ENCODE results near the gene ERC1.
A peak's percentile ranks its signal among the peaks of the same experiment; 100 is the strongest.

The ERC1 gene

DNA sequence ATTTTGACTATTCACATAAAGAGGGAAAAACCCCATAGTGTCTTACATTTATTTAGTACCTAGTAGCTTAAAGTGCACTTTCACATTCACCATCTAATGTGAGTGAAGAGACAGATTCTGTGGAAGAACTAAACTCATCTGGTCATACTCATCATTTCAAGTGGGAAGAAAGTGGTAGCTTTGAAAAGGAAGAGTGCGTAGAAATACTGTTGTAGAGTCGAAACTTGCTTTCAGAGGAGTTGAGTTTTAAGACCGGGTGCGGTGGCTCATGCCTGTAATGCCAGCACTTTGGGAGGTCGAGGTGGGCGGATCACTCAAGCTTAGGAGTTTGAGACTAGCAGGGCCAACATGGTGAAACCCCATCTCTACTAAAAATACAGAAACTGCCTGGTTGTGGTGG is 222.2 kb downstream of the ERC1 start:
- H3K9me3 ChIP-seq (ENCODE audit: control insufficient read depth, low read length) = no peaks in the 10 kb centered on the region
- H3K36me3 ChIP-seq (ENCODE audit: control insufficient read depth, insufficient read depth, low read length) = no peaks in the 10 kb centered on the region
- H3K4me1 ChIP-seq (ENCODE audit: control insufficient read depth, insufficient read depth, low read length) = peaks cover 25% of the 10 kb centered on the region
- H3K27me3 ChIP-seq (ENCODE audit: control insufficient read depth, insufficient read depth, low read length) = no peaks in the 10 kb centered on the region
- H3K4me3 ChIP-seq (ENCODE audit: low read length) = no peak overlapping the region
- no peak overlapping the region for H3K9ac ChIP-seq (ENCODE audit: low read length)

DNA sequence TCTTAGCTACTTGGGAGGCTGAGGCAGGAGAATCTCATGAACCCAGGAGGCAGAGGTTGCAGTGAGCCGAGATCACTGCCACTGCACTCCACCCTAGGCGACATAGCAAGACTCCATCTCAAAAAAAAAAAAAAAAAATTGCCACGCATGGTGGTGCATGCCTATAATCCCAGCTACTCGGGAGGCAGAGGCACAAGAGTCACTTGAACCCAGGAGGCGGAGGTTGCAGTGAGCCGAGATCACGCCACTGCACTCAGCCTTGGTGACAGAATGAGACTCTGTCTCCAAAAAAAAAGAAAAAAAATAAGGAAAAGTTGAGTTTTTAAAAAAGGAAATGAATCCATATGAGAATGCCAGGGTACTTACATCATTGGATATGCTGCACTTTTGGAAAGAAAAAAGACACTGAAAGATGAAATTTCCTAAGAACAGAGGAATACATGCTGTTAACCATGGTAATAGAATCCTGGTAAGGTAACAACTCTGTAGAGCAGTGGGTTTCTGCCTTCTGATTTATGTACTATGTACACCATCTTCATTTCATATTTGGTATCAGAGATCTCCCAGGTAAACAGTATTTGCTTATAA is 222.7 kb downstream of the ERC1 start:
- H3K36me3 ChIP-seq (ENCODE audit: control insufficient read depth, insufficient read depth, low read length) = no peaks in the 10 kb centered on the region
- H3K9me3 ChIP-seq (ENCODE audit: control insufficient read depth, low read length) = no peaks in the 10 kb centered on the region
- no peak overlapping the region for H3K4me3 ChIP-seq (ENCODE audit: low read length)
- H3K9ac ChIP-seq (ENCODE audit: low read length) = no peak overlapping the region
- H3K27me3 ChIP-seq (ENCODE audit: control insufficient read depth, insufficient read depth, low read length) = no peaks in the 10 kb centered on the region
- peaks cover 26% of the 10 kb centered on the region for H3K4me1 ChIP-seq (ENCODE audit: control insufficient read depth, insufficient read depth, low read length)

GRCh38 chr12:1216560-1216959 is 225.5 kb downstream of the ERC1 start:
- H3K9ac ChIP-seq (ENCODE audit: low read length) = no peak overlapping the region
- no peak overlapping the region for H3K4me3 ChIP-seq (ENCODE audit: low read length)
- peaks cover 51% of the 10 kb centered on the region for H3K4me1 ChIP-seq (ENCODE audit: control insufficient read depth, insufficient read depth, low read length)
- H3K36me3 ChIP-seq (ENCODE audit: control insufficient read depth, insufficient read depth, low read length) = no peaks in the 10 kb centered on the region
- no peaks in the 10 kb centered on the region for H3K9me3 ChIP-seq (ENCODE audit: control insufficient read depth, low read length)
- no peaks in the 10 kb centered on the region for H3K27me3 ChIP-seq (ENCODE audit: control insufficient read depth, insufficient read depth, low read length)

DNA sequence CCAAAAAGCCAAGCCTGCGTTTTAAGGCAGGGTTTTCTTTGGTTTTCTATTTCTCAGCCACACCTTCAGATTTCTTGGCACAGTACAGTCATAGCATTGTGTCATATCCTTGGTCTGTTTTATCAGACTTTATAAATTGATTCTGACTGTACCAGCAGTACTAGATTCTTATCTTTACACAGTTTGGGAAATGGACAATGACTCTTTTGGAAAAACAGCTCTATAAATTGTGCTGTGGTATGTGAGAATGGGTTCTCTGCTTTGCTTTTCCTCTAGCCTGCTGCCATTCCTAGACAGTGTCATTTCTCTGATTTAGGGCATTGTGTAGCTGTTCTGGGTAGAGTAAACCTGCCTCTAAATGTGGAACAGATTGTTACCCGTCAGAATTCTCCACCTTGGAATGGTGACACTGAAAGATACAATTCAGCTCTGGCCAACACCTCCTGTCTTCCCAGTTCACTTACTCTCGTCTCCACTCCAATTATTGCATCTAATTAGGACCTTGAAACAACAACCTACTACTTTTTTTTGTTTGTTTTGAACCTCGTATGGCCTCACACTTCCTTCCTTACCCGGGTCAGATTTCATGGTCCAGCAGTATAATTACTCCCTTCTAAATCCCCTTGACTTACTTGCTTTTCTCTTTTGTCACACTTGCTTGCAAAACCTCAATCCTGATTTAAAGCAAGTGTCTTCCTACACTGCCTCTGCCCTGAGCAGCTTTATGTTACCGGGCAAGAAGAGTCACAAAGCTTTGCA is 226.3 kb downstream of the ERC1 start:
- H3K9me3 ChIP-seq (ENCODE audit: control insufficient read depth, low read length) = no peaks in the 10 kb centered on the region
- H3K36me3 ChIP-seq (ENCODE audit: control insufficient read depth, insufficient read depth, low read length) = no peaks in the 10 kb centered on the region
- no peak overlapping the region for H3K4me3 ChIP-seq (ENCODE audit: low read length)
- H3K27me3 ChIP-seq (ENCODE audit: control insufficient read depth, insufficient read depth, low read length) = no peaks in the 10 kb centered on the region
- H3K4me1 ChIP-seq (ENCODE audit: control insufficient read depth, insufficient read depth, low read length) = peaks cover 46% of the 10 kb centered on the region
- peak overlapping the region; percentile 22 for H3K9ac ChIP-seq (ENCODE audit: low read length)

DNA sequence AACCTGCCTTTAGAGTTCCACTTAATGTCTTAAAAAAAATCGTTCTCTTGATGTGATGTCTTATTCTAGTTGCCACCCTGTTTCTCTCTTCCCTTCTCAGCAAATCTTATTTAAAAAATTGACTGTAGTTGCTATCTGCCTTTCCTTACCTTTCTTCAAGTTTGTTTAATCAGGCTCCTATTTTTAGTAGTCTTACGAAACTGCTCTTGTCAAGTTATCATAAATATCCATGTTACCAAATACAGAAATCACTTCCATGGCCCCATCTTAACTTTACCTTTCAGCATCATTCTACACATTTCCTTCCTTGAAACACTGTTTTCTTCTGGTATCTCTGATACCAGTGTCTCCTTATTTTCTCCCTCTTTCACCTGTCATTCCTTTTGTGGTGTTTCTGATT is 227.3 kb downstream of the ERC1 start:
- Histone ChIP-seq H3K4me1 (ENCODE audit: control insufficient read depth, insufficient read depth, low read length) (peaks cover 41% of the 10 kb centered on the region), H3K9ac (ENCODE audit: low read length) (no peak overlapping the region), H3K36me3 (ENCODE audit: control insufficient read depth, insufficient read depth, low read length) (no peaks in the 10 kb centered on the region), H3K9me3 (ENCODE audit: control insufficient read depth, low read length) (no peaks in the 10 kb centered on the region), H3K4me3 (ENCODE audit: low read length) (no peak overlapping the region), H3K27me3 (ENCODE audit: control insufficient read depth, insufficient read depth, low read length) (no peaks in the 10 kb centered on the region)

GRCh38 chr12:1220127-1221092 is 229.4 kb downstream of the ERC1 start:
- Histone ChIP-seq H3K9me3 (ENCODE audit: control insufficient read depth, low read length) (no peaks in the 10 kb centered on the region), H3K36me3 (ENCODE audit: control insufficient read depth, insufficient read depth, low read length) (no peaks in the 10 kb centered on the region), H3K27me3 (ENCODE audit: control insufficient read depth, insufficient read depth, low read length) (no peaks in the 10 kb centered on the region), H3K4me3 (ENCODE audit: low read length) (no peak overlapping the region), H3K4me1 (ENCODE audit: control insufficient read depth, insufficient read depth, low read length) (peaks cover 41% of the 10 kb centered on the region), H3K9ac (ENCODE audit: low read length) (no peak overlapping the region)

DNA sequence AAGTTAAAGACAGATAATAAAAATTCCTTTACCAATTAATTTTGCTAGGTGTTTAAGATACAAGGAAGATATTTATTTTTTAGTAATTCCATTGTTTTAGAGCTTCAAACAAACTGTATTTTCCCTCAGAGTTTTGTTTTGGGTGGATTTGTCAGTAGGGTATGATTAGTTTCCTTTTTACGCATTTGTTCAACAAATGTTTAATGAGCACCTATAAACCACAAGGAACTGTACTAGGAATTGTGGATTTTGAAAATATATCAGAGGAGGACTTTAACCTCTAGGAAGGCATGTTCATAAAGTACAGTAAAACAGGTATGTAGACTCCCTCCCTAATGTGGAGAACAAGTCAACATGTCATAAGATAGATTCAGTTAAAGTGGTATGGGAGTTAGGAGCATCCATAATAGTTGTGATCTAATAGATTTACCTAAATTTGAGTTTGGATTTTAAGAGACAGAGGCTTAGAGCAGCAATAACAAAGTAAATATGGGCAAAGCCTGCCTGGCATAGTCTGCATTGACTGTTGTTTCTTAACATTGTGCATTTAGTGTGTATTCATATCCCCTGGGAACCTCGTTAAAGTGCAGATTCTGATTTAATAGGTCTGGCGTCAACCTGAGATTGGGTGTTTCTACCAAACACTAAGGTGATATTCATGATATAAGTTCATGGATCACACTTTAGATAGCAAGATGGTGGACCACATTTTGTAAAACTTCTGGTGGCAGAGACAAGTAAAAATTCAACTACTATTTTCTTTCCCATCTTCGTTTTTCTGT is 232.0 kb downstream of the ERC1 start:
- Histone ChIP-seq H3K4me1 (ENCODE audit: control insufficient read depth, insufficient read depth, low read length) (peaks cover 31% of the 10 kb centered on the region), H3K4me3 (ENCODE audit: low read length) (no peak overlapping the region), H3K9ac (ENCODE audit: low read length) (no peak overlapping the region), H3K9me3 (ENCODE audit: control insufficient read depth, low read length) (no peaks in the 10 kb centered on the region), H3K36me3 (ENCODE audit: control insufficient read depth, insufficient read depth, low read length) (no peaks in the 10 kb centered on the region), H3K27me3 (ENCODE audit: control insufficient read depth, insufficient read depth, low read length) (no peaks in the 10 kb centered on the region)

- H3K36me3 ChIP-seq (ENCODE audit: control insufficient read depth, insufficient read depth, low read length) = no peaks in the 10 kb centered on the region
- H3K9ac ChIP-seq (ENCODE audit: low read length) = no peak overlapping the region
- no peaks in the 10 kb centered on the region for H3K27me3 ChIP-seq (ENCODE audit: control insufficient read depth, insufficient read depth, low read length)
- H3K9me3 ChIP-seq (ENCODE audit: control insufficient read depth, low read length) = no peaks in the 10 kb centered on the region
- peaks cover 4% of the 10 kb centered on the region for H3K4me1 ChIP-seq (ENCODE audit: control insufficient read depth, insufficient read depth, low read length)
- H3K4me3 ChIP-seq (ENCODE audit: low read length) = no peak overlapping the region
Measured at GRCh38 chr12:1226951-1227350, 235.9 kb downstream of the ERC1 start.

DNA sequence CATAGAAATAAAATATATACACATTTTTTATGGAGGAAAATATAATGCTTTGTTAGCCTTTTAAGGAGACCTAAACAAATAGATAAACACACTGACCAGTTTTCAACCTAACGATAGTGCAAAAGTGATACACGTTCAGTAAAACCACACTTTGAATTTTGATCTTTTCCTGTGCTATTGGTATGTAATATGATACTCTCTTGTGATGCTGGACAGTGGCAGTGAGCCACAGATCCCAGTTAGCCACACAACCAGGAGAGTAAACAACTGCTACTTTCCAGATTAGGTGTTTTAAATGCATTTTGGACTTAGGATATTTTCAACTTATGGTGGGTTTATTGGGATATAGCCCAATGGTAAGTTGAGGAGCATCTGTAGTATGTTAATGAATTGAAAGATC is 243.1 kb downstream of the ERC1 start:
- no peak overlapping the region for H3K4me3 ChIP-seq (ENCODE audit: low read length)
- no peaks in the 10 kb centered on the region for H3K9me3 ChIP-seq (ENCODE audit: control insufficient read depth, low read length)
- no peak overlapping the region for H3K9ac ChIP-seq (ENCODE audit: low read length)
- no peaks in the 10 kb centered on the region for H3K36me3 ChIP-seq (ENCODE audit: control insufficient read depth, insufficient read depth, low read length)
- no peaks in the 10 kb centered on the region for H3K4me1 ChIP-seq (ENCODE audit: control insufficient read depth, insufficient read depth, low read length)
- no peaks in the 10 kb centered on the region for H3K27me3 ChIP-seq (ENCODE audit: control insufficient read depth, insufficient read depth, low read length)

GRCh38 chr12:1246637-1247036 is 255.6 kb downstream of the ERC1 start:
- H3K36me3 ChIP-seq (ENCODE audit: control insufficient read depth, insufficient read depth, low read length) = no peaks in the 10 kb centered on the region
- peaks cover 5% of the 10 kb centered on the region for H3K4me1 ChIP-seq (ENCODE audit: control insufficient read depth, insufficient read depth, low read length)
- H3K9ac ChIP-seq (ENCODE audit: low read length) = no peak overlapping the region
- H3K27me3 ChIP-seq (ENCODE audit: control insufficient read depth, insufficient read depth, low read length) = no peaks in the 10 kb centered on the region
- no peaks in the 10 kb centered on the region for H3K9me3 ChIP-seq (ENCODE audit: control insufficient read depth, low read length)
- H3K4me3 ChIP-seq (ENCODE audit: low read length) = no peak overlapping the region

GRCh38 chr12:1250641-1251040 is 259.6 kb downstream of the ERC1 start:
- Histone ChIP-seq H3K9me3 (ENCODE audit: control insufficient read depth, low read length) (no peaks in the 10 kb centered on the region), H3K4me3 (ENCODE audit: low read length) (no peak overlapping the region), H3K4me1 (ENCODE audit: control insufficient read depth, insufficient read depth, low read length) (peaks cover 5% of the 10 kb centered on the region), H3K27me3 (ENCODE audit: control insufficient read depth, insufficient read depth, low read length) (no peaks in the 10 kb centered on the region), H3K36me3 (ENCODE audit: control insufficient read depth, insufficient read depth, low read length) (no peaks in the 10 kb centered on the region), H3K9ac (ENCODE audit: low read length) (no peak overlapping the region)
